AG04449 (cell line): ENCODE results near the gene UTS2B.

Experiments
- CTCF ChIA-PET: fragments of 350-600 bp; formaldehyde crosslinking; extraction: SDS; loops from one replicate; lab custom pipeline; 2021; ENCODE audit warnings: antibody characterized with exemption; lab: Yijun Ruan, JAX
- POLR2A ChIA-PET: fragments of 400-600, 350-600 bp; formaldehyde crosslinking; extraction: SDS; loops from one replicate; lab custom pipeline; 2020; ENCODE audit warnings: antibody characterized with exemption, inconsistent platforms; lab: Yijun Ruan, JAX
- DNase-seq: peaks from one replicate; pipeline ENCODE4 v3.0.0-alpha.2; 2010; ENCODE audit warnings: low read depth, low spot score
- H3K4me3 ChIP-seq: 2 replicates; pipeline ENCODE4 v1.5.1; 2011; ENCODE audit warnings: low read depth, mild to moderate bottlenecking, control low read depth, low read length
- TF ChIP-seq, protein P1 (sequence below): IDR thresholded peaks from one replicate; pipeline ENCODE4 v1.5.1; 2011; ENCODE audit warnings: mild to moderate bottlenecking, moderate library complexity, low read length, control low read depth, inconsistent platforms; ENCODE audit not compliant: insufficient read depth; ENCODE audit errors: missing control alignments

Gene UTS2B

DNA sequence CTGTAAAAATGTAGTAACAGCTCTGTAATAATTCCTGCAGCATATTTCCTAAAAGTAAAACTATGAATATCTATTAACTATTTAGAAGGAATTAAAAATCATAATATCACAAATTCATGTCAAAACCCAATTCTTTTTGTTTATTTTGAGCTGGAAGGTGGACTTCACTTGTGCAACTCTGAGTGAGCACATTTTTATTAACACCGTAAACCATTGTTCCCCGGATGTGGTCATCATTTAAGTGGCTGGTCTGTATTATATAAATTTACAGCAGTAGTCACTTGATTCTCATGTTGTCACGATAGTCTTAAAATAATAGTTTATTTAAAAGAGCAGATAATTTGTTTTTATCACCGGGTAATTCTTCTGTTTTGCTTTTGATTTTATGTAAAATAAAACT lies 43.0 kb upstream of the UTS2B start:
- POLR2A ChIA-PET = no interaction called here
- CTCF ChIA-PET = no interaction called here
- TF ChIP-seq, protein P1, sequence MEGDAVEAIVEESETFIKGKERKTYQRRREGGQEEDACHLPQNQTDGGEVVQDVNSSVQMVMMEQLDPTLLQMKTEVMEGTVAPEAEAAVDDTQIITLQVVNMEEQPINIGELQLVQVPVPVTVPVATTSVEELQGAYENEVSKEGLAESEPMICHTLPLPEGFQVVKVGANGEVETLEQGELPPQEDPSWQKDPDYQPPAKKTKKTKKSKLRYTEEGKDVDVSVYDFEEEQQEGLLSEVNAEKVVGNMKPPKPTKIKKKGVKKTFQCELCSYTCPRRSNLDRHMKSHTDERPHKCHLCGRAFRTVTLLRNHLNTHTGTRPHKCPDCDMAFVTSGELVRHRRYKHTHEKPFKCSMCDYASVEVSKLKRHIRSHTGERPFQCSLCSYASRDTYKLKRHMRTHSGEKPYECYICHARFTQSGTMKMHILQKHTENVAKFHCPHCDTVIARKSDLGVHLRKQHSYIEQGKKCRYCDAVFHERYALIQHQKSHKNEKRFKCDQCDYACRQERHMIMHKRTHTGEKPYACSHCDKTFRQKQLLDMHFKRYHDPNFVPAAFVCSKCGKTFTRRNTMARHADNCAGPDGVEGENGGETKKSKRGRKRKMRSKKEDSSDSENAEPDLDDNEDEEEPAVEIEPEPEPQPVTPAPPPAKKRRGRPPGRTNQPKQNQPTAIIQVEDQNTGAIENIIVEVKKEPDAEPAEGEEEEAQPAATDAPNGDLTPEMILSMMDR = no peak
- H3K4me3 ChIP-seq = no peak overlapping the region
- no peak for DNase-seq

DNA sequence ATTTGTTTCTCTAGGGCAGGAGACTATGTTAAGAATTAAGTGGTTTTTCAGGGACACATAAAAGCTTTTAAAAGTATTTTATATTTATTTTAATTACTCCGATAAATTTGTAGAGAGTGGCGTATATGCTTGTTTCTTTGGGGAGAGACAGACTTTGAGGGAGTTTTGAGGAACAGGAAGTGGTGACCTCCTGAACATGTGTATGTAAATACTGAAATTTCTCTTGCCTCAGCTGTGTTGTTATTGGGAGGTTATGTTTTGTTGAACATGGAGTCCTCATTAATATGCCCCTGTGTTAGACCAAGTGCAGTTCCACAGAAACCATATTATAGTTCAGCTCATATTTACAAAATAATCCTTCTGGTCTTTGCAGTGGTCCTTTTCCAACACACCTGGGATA lies 41.8 kb upstream of the UTS2B start:
- TF ChIP-seq, protein P1 = no peak
- CTCF ChIA-PET = interaction anchor here (0.6 kb wide), 1 partner anchor 84 kb away, joined by 3 read pairs; no protein-coding TSS in a partner anchor
- POLR2A ChIA-PET = no interaction called here
- H3K4me3 ChIP-seq = no peak overlapping the region
- no peak for DNase-seq

DNA sequence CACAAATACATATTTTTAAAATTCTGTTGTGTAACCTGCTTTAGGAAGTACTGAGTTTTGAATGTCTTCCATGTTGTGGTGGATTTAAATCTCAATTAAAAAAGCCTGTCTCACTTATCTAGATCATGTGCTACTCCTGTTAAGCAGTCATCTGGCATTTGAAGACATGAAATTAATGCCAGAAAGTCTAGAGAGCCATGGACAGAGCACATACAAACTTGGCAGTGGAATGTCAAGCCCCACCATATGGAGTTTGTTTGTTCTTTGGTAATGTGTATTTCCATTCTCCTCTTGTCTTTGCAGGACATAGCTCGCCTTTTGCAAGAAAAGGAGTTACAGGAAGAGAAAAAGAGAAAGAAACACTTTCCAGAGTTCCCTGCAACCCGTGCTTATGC lies 39.3 kb upstream of the UTS2B start:
- no peak overlapping the region for H3K4me3 ChIP-seq
- ChIA-PET POLR2A (no interaction called here), CTCF (no interaction called here)
- DNase-seq = no peak
- TF ChIP-seq, protein P1 = no peak

DNA sequence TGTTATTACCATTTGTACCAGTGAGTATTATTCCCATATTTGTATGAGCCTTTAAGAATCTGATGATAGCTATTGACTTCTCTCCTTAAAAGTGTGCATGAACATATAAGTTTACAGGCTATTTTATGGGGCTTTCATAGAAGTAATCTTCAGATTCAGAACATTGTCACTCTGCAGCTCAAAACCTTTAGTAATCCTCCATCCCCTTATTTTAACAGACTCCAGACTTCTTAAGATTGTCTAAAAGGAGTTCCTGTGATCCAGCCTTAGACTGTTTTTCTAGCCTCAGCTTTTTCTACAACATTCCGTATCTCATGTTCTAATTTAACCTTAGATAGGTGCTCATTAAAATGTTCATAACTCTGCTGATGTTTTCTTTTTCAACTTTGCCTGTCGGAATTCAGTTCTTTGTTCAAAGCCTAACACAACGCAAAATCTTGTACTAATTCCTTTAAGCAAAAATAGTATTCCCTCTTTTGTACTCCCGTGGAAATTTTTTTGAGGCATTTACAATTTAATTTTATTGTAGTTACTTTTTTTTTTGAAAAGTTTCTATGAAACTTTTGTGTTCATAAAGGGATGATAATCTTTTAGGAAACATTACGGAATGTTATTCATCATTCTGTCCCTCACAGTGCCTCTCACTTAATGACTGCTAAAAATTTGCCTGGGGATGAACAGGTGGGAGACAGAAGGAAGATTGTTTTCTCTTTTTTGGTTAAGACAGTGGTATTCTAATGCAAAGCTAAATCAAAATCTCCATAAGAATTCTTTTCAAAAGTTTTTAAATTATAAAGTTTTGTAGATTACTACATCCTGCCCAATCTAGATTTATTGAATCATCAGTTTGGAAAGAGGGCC lies 38.7 kb upstream of the UTS2B start:
- TF ChIP-seq, protein P1 = no peak
- ChIA-PET CTCF (interaction anchor here (1.0 kb wide), 1 partner anchor 11 kb away, joined by 3 read pairs; no protein-coding TSS in a partner anchor), POLR2A (no interaction called here)
- no peak overlapping the region for H3K4me3 ChIP-seq
- no peak for DNase-seq

DNA sequence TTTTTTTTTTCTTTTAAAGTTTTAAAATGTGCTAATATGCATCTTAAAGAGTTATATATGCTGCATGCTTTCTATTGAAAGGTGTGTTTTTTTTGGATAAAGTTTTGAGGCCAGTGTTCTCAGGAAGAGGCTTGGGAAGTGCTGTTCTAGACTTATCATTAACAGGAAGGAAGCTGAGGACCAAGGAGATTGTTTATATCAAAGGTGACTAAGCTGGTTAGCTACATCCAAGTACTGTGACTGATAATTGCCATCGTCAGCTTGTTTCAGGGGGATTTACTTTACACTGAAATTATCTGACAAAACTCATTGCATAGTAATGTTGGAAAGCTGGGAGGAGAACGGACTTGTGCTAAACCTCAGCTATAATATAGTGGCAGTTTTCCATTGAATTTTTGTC lies 36.3 kb upstream of the UTS2B start:
- TF ChIP-seq, protein P1 = no peak
- no peak for DNase-seq
- ChIA-PET POLR2A (interaction anchor here (1.0 kb wide), 1 partner anchor 38 kb away, joined by 3 read pairs; the partner anchor contains the start of gene CCDC50), CTCF (interaction anchor here (0.9 to 1.3 kb wide), 4 partner anchors 11 to 316 kb away, joined by 3 to 4 read pairs (median 3); no protein-coding TSS in a partner anchor)
- H3K4me3 ChIP-seq = no peak overlapping the region

DNA sequence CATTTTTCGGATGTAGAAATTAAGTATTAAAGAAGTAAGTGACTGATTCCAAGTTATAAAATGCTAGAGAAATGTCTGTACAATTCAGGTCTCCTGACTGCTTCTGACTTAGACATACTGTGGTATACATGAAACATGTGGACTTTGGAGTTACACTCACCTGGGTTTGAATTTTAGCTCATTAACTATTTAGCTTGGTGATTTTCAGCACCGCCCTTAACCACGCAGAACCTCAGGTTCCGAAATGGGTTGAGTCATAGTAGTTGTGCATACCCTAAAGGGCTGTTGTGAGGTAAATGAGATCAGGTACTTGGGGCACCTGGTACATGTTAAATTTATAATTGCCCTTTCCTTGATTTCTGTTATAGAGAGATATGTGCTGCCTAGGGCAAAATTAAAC lies 32.9 kb upstream of the UTS2B start:
- CTCF ChIA-PET = interaction anchor here (1.6 kb wide), 1 partner anchor 13 kb away, joined by 4 read pairs; no protein-coding TSS in a partner anchor
- TF ChIP-seq, protein P1 = no peak
- DNase-seq = no peak
- POLR2A ChIA-PET = no interaction called here
- no peak overlapping the region for H3K4me3 ChIP-seq
